SU-DHL-6 (cell line): Measurements from ENCODE around the gene ADARB2.

Source experiments
- H2AFZ ChIP-seq: fragments of 200-600 bp; sonication (generic); 2 replicates; pipeline ENCODE4 v1.6.1; 2014; ENCODE audit warnings: low read depth, mild to moderate bottlenecking, moderate library complexity, mixed read lengths, antibody characterized with exemption, low read length; ENCODE audit not compliant: severe bottlenecking
- H3F3A ChIP-seq: fragments of 200-600 bp; shearing (Covaris generic); 2 replicates; pipeline ENCODE4 v1.6.0; 2016; ENCODE audit warnings: antibody characterized with exemption, mild to moderate bottlenecking; ENCODE audit not compliant: insufficient read depth
- H3K27ac ChIP-seq: fragments of 200-600 bp; sonication (generic); 2 replicates; pipeline ENCODE4 v1.5.1; 2016; ENCODE audit warnings: low read depth, mild to moderate bottlenecking, low read length, moderate library complexity, mixed read lengths
- H3K27me3 ChIP-seq: fragments of 200-600 bp; sonication (generic), shearing (Covaris generic); 2 replicates; pipeline ENCODE4 v1.6.0; 2014; ENCODE audit warnings: mild to moderate bottlenecking, low read length
- H3K36me3 ChIP-seq: fragments of 200-600 bp; sonication (generic); 2 replicates; pipeline ENCODE4 v1.6.1; 2014; ENCODE audit warnings: mild to moderate bottlenecking, low read length, mixed read lengths
- H3K4me2 ChIP-seq: fragments of 300-600, 200-600 bp; shearing (Covaris generic), sonication (generic); 2 replicates; pipeline ENCODE4 v1.6.0; 2014; ENCODE audit warnings: low read length, low read depth, mild to moderate bottlenecking; ENCODE audit not compliant: poor library complexity, severe bottlenecking
- H3K4me3 ChIP-seq: fragments of 200-600 bp; sonication (generic); 2 replicates; pipeline ENCODE4 v1.5.1; 2014; ENCODE audit warnings: antibody characterized with exemption, low read length, mild to moderate bottlenecking, mixed read lengths; ENCODE audit not compliant: insufficient read depth, poor library complexity, severe bottlenecking
- H3K79me2 ChIP-seq: fragments of 200-600 bp; sonication (generic); 2 replicates; pipeline ENCODE4 v1.6.1; 2014; ENCODE audit warnings: mild to moderate bottlenecking, low read length, moderate library complexity; ENCODE audit not compliant: insufficient read depth
- H3K9ac ChIP-seq: fragments of 200-600 bp; sonication (generic); 2 replicates; pipeline ENCODE4 v1.7.0; 2014; ENCODE audit warnings: mild to moderate bottlenecking, low read length
- H3K9me2 ChIP-seq: fragments of 200-600 bp; sonication (generic); replicated peaks from 2 replicates; pipeline ENCODE4 v1.6.1; 2014; ENCODE audit warnings: low read length; ENCODE audit not compliant: insufficient read depth
- H3K9me3 ChIP-seq: fragments of 200-600 bp; sonication (generic); 2 replicates; pipeline ENCODE4 v1.6.1; 2014; ENCODE audit warnings: low read length, mixed read lengths; ENCODE audit not compliant: insufficient read depth
- H4K20me1 ChIP-seq: fragments of 200-600 bp; sonication (generic); 2 replicates; pipeline ENCODE4 v1.6.1; 2014; ENCODE audit warnings: low read depth, mild to moderate bottlenecking, antibody characterized with exemption, low read length, moderate library complexity, mixed read lengths
- EZH2phosphoT487 ChIP-seq: fragments of 200-600 bp; sonication (generic), shearing (Covaris generic); conservative IDR thresholded peaks from 2 replicates; pipeline ENCODE4 v1.6.1; 2018; ENCODE audit warnings: mild to moderate bottlenecking, antibody characterized with exemption, low read length, moderate library complexity, mixed read lengths
- TF ChIP-seq, protein P1 (sequence below): fragments of 200-600 bp; sonication (generic); IDR thresholded peaks from one replicate; pipeline ENCODE4 v1.5.1; 2017; ENCODE audit warnings: antibody characterized with exemption, mild to moderate bottlenecking, low read length, moderate library complexity; ENCODE audit not compliant: insufficient read depth, poor library complexity, severe bottlenecking

The ADARB2 gene

GRCh38 chr10:1281405-1281782 is 455.9 kb downstream of the ADARB2 start:
- TF ChIP-seq, protein P1, sequence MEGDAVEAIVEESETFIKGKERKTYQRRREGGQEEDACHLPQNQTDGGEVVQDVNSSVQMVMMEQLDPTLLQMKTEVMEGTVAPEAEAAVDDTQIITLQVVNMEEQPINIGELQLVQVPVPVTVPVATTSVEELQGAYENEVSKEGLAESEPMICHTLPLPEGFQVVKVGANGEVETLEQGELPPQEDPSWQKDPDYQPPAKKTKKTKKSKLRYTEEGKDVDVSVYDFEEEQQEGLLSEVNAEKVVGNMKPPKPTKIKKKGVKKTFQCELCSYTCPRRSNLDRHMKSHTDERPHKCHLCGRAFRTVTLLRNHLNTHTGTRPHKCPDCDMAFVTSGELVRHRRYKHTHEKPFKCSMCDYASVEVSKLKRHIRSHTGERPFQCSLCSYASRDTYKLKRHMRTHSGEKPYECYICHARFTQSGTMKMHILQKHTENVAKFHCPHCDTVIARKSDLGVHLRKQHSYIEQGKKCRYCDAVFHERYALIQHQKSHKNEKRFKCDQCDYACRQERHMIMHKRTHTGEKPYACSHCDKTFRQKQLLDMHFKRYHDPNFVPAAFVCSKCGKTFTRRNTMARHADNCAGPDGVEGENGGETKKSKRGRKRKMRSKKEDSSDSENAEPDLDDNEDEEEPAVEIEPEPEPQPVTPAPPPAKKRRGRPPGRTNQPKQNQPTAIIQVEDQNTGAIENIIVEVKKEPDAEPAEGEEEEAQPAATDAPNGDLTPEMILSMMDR: no peak
- TF ChIP-seq EZH2phosphoT487: no peak
- H3K27me3 ChIP-seq: no peaks in the 10 kb centered on the region
- H3F3A ChIP-seq: no peaks in the 10 kb centered on the region

GRCh38 chr10:1280466-1281404 is 456.6 kb downstream of the ADARB2 start:
- no peak overlapping the region for H3K4me3 ChIP-seq
- H3K9me3 ChIP-seq: no peaks in the 10 kb centered on the region
- no peaks in the 10 kb centered on the region for H4K20me1 ChIP-seq
- no peaks in the 10 kb centered on the region for H3K36me3 ChIP-seq
- H3K27ac ChIP-seq: no peak overlapping the region
- H3F3A ChIP-seq: no peaks in the 10 kb centered on the region
- no peak overlapping the region for H3K9ac ChIP-seq
- H3K27me3 ChIP-seq: no peaks in the 10 kb centered on the region
- H2AFZ ChIP-seq: no peak overlapping the region
- H3K79me2 ChIP-seq: no peaks in the 10 kb centered on the region
- TF ChIP-seq, protein P1: no peak
- no peak for TF ChIP-seq EZH2phosphoT487
- no peaks in the 10 kb centered on the region for H3K9me2 ChIP-seq
- H3K4me2 ChIP-seq: no peak overlapping the region

More at GRCh38 chr10:1281405-1281782, 455.9 kb downstream of the ADARB2 start:
- no peaks in the 10 kb centered on the region for H3K79me2 ChIP-seq
- no peak overlapping the region for H3K4me3 ChIP-seq
- no peak overlapping the region for H2AFZ ChIP-seq
- H3K9me3 ChIP-seq: no peaks in the 10 kb centered on the region
- no peak overlapping the region for H3K9ac ChIP-seq
- H3K27ac ChIP-seq: no peak overlapping the region
- no peaks in the 10 kb centered on the region for H3K36me3 ChIP-seq
- H3K9me2 ChIP-seq: no peaks in the 10 kb centered on the region
- no peaks in the 10 kb centered on the region for H4K20me1 ChIP-seq
- H3K4me2 ChIP-seq: no peak overlapping the region

DNA sequence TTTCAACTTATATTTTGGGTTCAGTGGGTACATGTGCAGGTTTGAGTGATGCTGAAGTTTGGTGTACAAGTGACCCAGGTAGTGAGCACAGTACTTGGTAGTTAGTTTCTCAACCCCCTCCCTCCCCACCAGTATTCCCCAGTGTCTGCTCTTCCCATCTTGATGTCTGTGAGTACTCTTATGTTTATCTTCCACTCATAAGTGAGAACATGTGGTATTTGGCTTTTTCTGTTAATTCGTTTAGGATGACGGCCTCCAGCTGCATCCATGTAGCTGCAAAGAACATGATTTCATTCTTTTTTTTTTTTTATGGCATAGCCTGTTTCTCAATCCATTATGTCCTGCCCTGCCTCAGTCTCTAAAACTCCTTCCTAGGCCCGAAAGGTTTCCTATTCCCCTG is 459.0 kb downstream of the ADARB2 start:
- TF ChIP-seq, protein P1: no peak
- TF ChIP-seq EZH2phosphoT487: no peak
- Histone ChIP-seq H3K9me3 (no peaks in the 10 kb centered on the region), H3K9ac (no peak overlapping the region)

More for the DNA sequence above, 459.0 kb downstream of the ADARB2 start:
- no peaks in the 10 kb centered on the region for H3K79me2 ChIP-seq
- H3K4me3 ChIP-seq: no peak overlapping the region
- H4K20me1 ChIP-seq: no peaks in the 10 kb centered on the region
- H3K27me3 ChIP-seq: no peaks in the 10 kb centered on the region
- no peaks in the 10 kb centered on the region for H3K36me3 ChIP-seq
- H3F3A ChIP-seq: no peaks in the 10 kb centered on the region
- no peak overlapping the region for H3K4me2 ChIP-seq
- H2AFZ ChIP-seq: no peak overlapping the region
- no peaks in the 10 kb centered on the region for H3K9me2 ChIP-seq
- H3K27ac ChIP-seq: no peak overlapping the region
